ENCODE measurements around the gene APOC4.

The APOC4 gene

GRCh38 chr19:44993926-44994537 lies 52.0 kb downstream of the APOC4 start:
- no peak for DNase-seq (ENCODE audit: low read depth in 2 of 2)

All from fibroblast of skin of left quadriceps (primary cell).